SU-DHL-6 (cell line): ENCODE measurements around the gene PAWR.

ENCODE experiments used
- CTCF ChIP-seq: fragments of 200-600 bp; sonication (generic); IDR thresholded peaks from one replicate; pipeline ENCODE4 v1.5.1; 2017; ENCODE audit warnings: antibody characterized with exemption, mild to moderate bottlenecking, low read length, moderate library complexity; ENCODE audit not compliant: insufficient read depth, poor library complexity, severe bottlenecking
- EZH2phosphoT487 ChIP-seq: fragments of 200-600 bp; sonication (generic), shearing (Covaris generic); conservative IDR thresholded peaks from 2 replicates; pipeline ENCODE4 v1.6.1; 2018; ENCODE audit warnings: mild to moderate bottlenecking, antibody characterized with exemption, low read length, moderate library complexity, mixed read lengths

- TF ChIP-seq CTCF (no peak), EZH2phosphoT487 (no peak)
Observed at GRCh38 chr12:79658221-79658620, 32.5 kb downstream of the PAWR start.
